ENCODE measurements around the gene CA14. TPM values are rescaled to one million over a fixed set of nuclear protein-coding genes. Genes with fewer than 3 reads are reported as not detected.

Gene CA14
- polyA plus RNA-seq, 2 of the 4 experiments (the other 2 are of a cell fraction) = not detected

DNA sequence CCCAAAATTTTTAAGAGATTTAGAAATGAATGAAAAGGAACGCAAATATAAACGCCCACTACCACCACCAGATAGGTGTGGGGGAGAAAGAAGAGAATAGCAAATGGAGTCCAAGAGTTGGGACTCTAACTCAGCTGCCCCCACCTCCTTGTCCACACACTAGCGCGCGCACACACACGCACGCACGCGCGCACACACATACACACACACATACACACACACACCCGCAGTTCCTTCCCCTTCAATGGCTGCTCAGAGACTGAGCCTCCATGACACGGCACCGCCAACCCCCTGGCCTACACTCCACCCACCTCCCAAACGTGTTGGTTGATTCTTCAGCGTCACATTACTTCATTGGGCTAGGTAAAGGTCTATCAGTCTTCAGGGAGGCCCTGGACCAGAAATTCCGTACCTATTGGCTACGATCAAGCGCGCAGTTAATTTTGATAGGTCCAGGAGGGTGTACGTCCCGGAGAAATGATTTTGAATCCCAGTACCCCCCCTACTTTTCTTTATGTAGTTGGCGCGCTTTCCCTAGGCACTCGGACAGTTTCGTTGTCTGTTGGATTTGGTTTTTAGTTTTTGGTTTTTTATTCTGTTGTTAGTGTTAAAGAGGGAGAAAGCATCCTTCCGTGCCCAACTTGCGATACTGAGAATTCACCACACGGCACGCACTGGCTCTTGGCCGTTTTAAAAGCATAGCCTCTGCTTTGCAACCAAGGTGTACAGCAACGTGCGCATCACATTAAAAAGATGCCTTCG, 21.5 kb upstream of the CA14 start, which contains the start of gene ANP32E (continued):
- TF ChIP-seq, protein P1, sequence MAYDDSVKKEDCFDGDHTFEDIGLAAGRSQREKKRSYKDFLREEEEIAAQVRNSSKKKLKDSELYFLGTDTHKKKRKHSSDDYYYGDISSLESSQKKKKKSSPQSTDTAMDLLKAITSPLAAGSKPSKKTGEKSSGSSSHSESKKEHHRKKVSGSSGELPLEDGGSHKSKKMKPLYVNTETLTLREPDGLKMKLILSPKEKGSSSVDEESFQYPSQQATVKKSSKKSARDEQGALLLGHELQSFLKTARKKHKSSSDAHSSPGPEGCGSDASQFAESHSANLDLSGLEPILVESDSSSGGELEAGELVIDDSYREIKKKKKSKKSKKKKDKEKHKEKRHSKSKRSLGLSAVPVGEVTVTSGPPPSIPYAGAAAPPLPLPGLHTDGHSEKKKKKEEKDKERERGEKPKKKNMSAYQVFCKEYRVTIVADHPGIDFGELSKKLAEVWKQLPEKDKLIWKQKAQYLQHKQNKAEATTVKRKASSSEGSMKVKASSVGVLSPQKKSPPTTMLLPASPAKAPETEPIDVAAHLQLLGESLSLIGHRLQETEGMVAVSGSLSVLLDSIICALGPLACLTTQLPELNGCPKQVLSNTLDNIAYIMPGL (CRISPR knock-in tag; IDR thresholded peaks at IDR 0.05; ENCODE audit: borderline replicate concordance) = no peak; the same call in 1 of the 2 replicates
- no peak for TF ChIP-seq POLR2AphosphoS2 (conservative IDR thresholded peaks at IDR 0.05; ENCODE audit: low read length)
- peak; percentile 96 for TF ChIP-seq POLR2A (IDR thresholded peaks at IDR 0.05; ENCODE audit: low read length)
- TF ChIP-seq RCOR1 (IDR thresholded peaks at IDR 0.05; ENCODE audit: low read depth, low read length) = no peak
- TF ChIP-seq JUN (IDR thresholded peaks at IDR 0.05) = peak; percentile 60 to 93; a peak in 4 of 5 replicates
- TF ChIP-seq, protein P2, sequence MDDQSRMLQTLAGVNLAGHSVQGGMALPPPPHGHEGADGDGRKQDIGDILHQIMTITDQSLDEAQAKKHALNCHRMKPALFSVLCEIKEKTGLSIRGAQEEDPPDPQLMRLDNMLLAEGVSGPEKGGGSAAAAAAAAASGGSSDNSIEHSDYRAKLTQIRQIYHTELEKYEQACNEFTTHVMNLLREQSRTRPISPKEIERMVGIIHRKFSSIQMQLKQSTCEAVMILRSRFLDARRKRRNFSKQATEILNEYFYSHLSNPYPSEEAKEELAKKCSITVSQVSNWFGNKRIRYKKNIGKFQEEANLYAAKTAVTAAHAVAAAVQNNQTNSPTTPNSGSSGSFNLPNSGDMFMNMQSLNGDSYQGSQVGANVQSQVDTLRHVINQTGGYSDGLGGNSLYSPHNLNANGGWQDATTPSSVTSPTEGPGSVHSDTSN (IDR thresholded peaks at IDR 0.05) = peak; percentile 93
- TF ChIP-seq, protein P3, sequence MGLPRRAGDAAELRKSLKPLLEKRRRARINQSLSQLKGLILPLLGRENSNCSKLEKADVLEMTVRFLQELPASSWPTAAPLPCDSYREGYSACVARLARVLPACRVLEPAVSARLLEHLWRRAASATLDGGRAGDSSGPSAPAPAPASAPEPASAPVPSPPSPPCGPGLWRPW (IDR thresholded peaks at IDR 0.05) = no peak
- no peak for TF ChIP-seq CHD2 (IDR thresholded peaks at IDR 0.05; ENCODE audit: low read length, partially characterized antibody)
- no peak for TF ChIP-seq RFX5 (IDR thresholded peaks at IDR 0.05)
- no peak for TF ChIP-seq FOSB (CRISPR knock-in tag; IDR thresholded peaks at IDR 0.05)
- TF ChIP-seq, protein P4, sequence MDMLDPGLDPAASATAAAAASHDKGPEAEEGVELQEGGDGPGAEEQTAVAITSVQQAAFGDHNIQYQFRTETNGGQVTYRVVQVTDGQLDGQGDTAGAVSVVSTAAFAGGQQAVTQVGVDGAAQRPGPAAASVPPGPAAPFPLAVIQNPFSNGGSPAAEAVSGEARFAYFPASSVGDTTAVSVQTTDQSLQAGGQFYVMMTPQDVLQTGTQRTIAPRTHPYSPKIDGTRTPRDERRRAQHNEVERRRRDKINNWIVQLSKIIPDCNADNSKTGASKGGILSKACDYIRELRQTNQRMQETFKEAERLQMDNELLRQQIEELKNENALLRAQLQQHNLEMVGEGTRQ (IDR thresholded peaks at IDR 0.05) = no peak
- TF ChIP-seq ZFP36 (IDR thresholded peaks at IDR 0.05; ENCODE audit: borderline replicate concordance, partially characterized antibody) = no peak
- TF ChIP-seq HEYL (CRISPR knock-in tag; IDR thresholded peaks at IDR 0.05) = no peak
- no peak for TF ChIP-seq SREBF2 (IDR thresholded peaks at IDR 0.05)
- no peak for TF ChIP-seq NR3C1 (IDR thresholded peaks at IDR 0.05)
- TF ChIP-seq BHLHE40 (IDR thresholded peaks at IDR 0.05; ENCODE audit: low read depth, low read length) = no peak
- TF ChIP-seq, protein P5, sequence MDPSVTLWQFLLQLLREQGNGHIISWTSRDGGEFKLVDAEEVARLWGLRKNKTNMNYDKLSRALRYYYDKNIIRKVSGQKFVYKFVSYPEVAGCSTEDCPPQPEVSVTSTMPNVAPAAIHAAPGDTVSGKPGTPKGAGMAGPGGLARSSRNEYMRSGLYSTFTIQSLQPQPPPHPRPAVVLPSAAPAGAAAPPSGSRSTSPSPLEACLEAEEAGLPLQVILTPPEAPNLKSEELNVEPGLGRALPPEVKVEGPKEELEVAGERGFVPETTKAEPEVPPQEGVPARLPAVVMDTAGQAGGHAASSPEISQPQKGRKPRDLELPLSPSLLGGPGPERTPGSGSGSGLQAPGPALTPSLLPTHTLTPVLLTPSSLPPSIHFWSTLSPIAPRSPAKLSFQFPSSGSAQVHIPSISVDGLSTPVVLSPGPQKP (IDR thresholded peaks at IDR 0.05; ENCODE audit: low read depth, low read length) = no peak
- TF ChIP-seq, protein P6, sequence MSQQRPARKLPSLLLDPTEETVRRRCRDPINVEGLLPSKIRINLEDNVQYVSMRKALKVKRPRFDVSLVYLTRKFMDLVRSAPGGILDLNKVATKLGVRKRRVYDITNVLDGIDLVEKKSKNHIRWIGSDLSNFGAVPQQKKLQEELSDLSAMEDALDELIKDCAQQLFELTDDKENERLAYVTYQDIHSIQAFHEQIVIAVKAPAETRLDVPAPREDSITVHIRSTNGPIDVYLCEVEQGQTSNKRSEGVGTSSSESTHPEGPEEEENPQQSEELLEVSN (IDR thresholded peaks at IDR 0.05; ENCODE audit: borderline replicate concordance, low read depth) = peak; percentile 88
- TF ChIP-seq ESRRA (IDR thresholded peaks at IDR 0.05; ENCODE audit: borderline replicate concordance, low read length) = no peak
- TF ChIP-seq, protein P7, sequence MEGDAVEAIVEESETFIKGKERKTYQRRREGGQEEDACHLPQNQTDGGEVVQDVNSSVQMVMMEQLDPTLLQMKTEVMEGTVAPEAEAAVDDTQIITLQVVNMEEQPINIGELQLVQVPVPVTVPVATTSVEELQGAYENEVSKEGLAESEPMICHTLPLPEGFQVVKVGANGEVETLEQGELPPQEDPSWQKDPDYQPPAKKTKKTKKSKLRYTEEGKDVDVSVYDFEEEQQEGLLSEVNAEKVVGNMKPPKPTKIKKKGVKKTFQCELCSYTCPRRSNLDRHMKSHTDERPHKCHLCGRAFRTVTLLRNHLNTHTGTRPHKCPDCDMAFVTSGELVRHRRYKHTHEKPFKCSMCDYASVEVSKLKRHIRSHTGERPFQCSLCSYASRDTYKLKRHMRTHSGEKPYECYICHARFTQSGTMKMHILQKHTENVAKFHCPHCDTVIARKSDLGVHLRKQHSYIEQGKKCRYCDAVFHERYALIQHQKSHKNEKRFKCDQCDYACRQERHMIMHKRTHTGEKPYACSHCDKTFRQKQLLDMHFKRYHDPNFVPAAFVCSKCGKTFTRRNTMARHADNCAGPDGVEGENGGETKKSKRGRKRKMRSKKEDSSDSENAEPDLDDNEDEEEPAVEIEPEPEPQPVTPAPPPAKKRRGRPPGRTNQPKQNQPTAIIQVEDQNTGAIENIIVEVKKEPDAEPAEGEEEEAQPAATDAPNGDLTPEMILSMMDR (IDR thresholded peaks at IDR 0.05) = no peak; the same call in 1 of the 3 replicates
- no peak for TF ChIP-seq FOXS1 (CRISPR knock-in tag; IDR thresholded peaks at IDR 0.05)
- TF ChIP-seq CBX2 (IDR thresholded peaks at IDR 0.05; ENCODE audit: borderline replicate concordance, low read depth) = no peak
- TF ChIP-seq, protein P8, sequence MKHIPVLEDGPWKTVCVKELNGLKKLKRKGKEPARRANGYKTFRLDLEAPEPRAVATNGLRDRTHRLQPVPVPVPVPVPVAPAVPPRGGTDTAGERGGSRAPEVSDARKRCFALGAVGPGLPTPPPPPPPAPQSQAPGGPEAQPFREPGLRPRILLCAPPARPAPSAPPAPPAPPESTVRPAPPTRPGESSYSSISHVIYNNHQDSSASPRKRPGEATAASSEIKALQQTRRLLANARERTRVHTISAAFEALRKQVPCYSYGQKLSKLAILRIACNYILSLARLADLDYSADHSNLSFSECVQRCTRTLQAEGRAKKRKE (CRISPR knock-in tag; IDR thresholded peaks at IDR 0.05; ENCODE audit: low read depth) = no peak
- TF ChIP-seq, protein P9, sequence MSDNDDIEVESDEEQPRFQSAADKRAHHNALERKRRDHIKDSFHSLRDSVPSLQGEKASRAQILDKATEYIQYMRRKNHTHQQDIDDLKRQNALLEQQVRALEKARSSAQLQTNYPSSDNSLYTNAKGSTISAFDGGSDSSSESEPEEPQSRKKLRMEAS (IDR thresholded peaks at IDR 0.05) = peak; percentile 86
- no peak for TF ChIP-seq RNF2 (IDR thresholded peaks at IDR 0.05; ENCODE audit: borderline replicate concordance, low read depth)
- TF ChIP-seq PHF8 (IDR thresholded peaks at IDR 0.05; ENCODE audit: borderline replicate concordance, low read depth) = 0 out of 2 replicates have a peak, but pooled peaks have one; percentile 10
- no peak for TF ChIP-seq CHD4 (IDR thresholded peaks at IDR 0.05; ENCODE audit: borderline replicate concordance)
- no peak for TF ChIP-seq HDAC2 (IDR thresholded peaks at IDR 0.05)
- TF ChIP-seq FOSL2 (IDR thresholded peaks at IDR 0.05) = no peak
- TF ChIP-seq FOSL2 (CRISPR knock-in tag; IDR thresholded peaks at IDR 0.05) = 0 out of 2 replicates have a peak, but pooled peaks have one; percentile 22
- TF ChIP-seq ZC3H11A (IDR thresholded peaks at IDR 0.05) = no peak
- TF ChIP-seq EHMT2 (IDR thresholded peaks at IDR 0.05; ENCODE audit: low read depth) = no peak
